ENCODE data around the gene SLC10A7.
A peak's percentile ranks its signal among the peaks of the same experiment; 100 is the strongest.

Gene SLC10A7, protein sequence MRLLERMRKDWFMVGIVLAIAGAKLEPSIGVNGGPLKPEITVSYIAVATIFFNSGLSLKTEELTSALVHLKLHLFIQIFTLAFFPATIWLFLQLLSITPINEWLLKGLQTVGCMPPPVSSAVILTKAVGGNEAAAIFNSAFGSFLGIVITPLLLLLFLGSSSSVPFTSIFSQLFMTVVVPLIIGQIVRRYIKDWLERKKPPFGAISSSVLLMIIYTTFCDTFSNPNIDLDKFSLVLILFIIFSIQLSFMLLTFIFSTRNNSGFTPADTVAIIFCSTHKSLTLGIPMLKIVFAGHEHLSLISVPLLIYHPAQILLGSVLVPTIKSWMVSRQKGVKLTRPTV

DNA sequence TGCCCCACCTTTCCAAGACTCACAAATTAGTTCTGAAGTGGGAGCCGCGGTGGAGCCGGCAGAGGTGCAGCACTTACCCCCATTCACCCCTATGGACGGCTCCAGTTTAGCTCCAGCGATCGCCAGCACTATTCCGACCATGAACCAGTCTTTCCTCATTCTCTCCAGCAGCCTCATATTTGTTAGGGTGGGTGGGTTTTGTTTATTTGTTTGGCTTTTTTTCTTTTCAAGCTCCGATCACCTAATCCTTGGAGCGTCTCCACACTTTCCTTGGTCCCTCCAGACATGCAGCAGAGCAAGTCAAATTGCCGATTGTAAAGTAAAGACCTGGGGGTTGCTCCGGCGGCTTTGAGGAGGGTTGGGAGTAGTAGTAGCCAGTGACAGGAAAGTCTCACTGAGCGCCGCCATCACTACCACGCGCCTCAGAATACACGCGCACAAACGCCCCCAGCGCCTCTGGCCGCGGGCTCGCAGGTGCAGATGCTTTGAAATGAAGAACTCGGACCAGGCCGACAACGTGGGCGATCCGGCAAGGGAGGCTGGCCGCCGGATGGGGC lies at the start of gene SLC10A7:
Gene SLC10A7, minus strand, starts transcription at position 400 of the 557 bp plus-strand sequence. Its CDS starts 223 bp downstream, at position 177.
- peak; percentile 47 to 63 for DNase-seq

DNA sequence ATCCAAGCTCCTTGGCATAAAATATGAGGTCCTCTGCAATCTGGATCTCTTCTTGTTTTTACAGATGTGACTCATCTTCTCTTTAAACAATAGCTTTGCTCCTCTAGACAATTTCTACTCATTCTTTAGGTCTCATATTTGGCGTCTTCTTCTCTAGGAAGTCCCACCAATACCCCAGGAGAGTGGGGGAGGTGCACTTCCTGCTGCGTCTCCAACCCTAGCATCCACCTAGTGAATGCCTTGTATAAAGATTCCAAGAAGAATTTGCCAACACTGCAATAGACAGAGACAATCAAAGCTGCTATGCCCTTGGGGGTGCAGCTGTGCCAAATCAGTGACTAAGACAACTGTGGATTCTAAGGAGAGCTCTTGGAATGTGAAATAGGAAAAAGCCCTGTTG lies 45.7 kb upstream of the SLC10A7 start:
- DNase-seq: no peak

DNA sequence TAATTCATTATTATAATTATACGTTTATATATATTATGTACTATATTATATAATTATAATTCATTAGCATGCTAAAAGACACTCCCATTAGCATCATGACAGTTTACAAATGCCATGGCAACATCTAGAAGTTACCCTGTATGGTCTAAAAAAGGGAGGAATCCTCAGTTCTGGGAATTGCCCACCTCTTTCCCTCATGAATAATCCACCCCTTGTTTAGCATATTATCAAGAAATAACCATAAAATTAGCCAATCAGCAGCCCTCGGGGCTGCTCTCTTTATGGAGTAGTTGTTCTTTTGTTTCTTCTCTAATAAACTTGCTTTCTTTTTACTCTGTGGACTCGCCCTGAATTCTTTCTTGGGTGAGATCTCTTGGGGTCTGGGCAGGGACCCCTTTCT lies 42.8 kb upstream of the SLC10A7 start:
- DNase-seq: no peak

DNA sequence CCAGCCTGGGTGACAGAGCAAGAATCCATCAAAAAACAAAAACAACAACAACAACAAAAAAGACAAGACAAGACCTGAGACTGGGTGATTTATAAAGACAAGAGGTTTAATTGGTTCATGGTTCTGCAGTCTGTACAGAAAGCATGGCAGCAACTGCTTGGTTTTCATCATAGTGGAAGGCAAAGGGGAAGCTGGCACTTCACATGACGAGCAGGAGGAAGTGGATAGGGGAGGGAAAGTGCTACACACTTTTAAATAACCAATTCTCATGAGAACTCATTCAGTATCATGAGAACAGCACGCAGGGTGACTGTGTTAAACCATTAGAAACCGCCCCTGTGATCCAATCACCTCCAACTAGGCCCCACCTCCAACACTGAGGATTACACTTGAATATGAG lies 28.4 kb upstream of the SLC10A7 start:
- peak; percentile 22 to 32 for DNase-seq

DNA sequence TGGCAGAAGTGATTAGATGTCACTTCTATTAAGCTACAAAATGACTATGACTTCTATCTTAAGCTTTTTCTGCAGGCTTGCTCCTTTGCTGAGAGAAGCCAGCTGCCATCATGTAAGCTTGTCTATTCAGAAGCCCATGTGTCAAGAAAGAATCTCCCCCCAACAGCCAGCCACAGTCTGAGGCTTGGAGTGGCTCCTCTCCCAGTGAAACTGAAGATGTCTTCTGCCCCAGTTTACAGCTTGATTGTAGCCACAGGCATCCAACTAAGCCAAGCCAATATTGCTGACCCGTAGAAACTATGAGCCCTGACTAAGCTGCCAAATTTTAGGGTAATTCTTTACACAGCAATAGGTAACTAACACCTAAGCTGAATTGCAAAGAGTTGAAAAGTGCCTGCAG lies 26.7 kb upstream of the SLC10A7 start:
- DNase-seq: no peak

DNA sequence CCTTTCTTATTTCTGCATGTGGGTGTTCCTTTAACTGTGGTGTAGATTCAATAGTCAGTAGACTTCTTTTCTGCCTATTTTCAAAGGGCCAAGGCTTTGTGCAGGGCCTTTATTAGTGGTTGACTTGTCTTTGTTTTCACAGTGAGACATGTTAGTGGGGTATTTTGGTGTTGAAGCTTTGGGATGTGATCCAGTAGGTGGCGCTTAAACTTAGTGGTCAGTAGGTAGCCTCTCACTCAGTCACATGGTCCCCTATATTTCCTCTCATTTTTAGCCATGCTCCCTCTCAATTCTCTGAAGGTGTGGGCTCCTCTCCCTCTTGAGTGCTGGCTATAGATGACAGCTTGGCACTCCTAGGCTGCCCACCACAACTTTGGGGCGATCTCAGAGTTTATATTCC lies 23.4 kb upstream of the SLC10A7 start:
- DNase-seq: no peak

DNA sequence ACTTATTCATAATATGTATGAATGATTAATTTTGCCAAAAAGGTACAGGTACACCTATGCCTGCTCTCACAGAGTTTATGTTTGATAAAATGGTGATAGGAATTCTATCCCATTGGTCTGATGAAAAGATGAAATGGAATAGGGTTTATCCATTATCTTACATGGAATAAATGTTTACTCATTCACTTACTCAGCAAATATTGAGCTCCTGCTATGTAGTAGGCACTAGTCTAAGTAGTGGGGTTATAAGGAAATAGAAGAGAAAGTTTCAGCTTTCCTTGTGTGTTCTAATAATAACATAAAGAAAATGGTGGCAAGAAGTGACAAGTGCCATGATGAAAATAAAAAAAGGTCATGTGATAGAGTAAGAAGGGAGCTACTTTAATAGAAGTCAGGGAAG lies 12.4 kb upstream of the SLC10A7 start:
- DNase-seq: no peak

DNA sequence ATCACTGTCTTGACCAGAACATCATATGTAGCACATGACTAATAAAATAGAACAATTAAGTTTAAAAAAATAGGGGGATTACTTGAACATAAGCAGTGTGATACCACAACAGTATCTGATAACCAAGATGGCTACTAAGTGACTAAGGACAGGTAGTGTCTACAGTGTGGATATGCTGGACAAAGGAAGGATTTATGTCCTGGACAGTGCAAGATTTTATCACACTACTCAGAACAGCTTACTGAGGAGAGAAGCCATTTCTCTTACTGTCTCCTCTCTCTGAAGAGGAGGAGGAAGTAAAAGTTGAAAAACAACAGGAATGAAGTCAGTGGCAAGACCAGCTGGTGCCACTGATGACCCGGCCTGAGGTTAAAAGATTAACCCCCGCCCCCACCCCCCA lies 4.0 kb upstream of the SLC10A7 start:
- no peak for DNase-seq

DNA sequence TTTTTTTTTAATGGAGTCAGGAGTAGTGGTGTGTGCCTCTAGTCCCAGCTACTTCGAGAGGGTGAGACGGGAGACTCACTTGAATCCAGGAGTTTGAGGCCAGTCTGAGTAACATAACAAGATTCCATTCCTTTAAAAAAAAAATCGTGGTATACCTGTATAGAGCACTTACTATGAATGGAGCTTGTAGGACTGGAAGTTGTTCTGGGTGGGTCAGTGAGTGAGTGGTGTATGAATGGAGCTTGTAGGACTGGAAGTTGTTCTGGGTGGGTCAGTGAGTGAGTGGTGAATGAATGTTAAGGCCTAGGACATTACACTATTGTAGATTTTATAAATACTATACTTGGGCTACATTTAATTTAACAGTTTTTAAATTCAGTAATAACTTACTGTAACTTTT lies 2.9 kb upstream of the SLC10A7 start:
- no peak for DNase-seq

DNA sequence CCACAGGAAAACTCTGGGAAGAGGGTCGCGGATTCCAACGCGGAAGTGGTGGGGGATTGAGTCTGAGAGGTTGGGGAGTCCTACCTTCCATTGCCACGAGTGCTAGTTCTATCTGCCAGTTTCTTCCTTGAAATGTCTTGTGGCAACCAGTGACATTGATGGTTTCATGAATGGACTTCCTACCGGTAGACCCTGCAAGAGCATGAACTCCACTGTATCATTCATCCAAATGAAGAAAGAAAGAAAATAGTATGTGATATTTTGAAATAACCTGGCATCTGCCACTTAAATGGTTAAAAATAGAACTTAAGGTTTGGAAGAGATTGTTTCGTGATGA lies 1.1 kb upstream of the SLC10A7 start:
- DNase-seq: peak in 1 of 2 donors; percentile 11

DNA sequence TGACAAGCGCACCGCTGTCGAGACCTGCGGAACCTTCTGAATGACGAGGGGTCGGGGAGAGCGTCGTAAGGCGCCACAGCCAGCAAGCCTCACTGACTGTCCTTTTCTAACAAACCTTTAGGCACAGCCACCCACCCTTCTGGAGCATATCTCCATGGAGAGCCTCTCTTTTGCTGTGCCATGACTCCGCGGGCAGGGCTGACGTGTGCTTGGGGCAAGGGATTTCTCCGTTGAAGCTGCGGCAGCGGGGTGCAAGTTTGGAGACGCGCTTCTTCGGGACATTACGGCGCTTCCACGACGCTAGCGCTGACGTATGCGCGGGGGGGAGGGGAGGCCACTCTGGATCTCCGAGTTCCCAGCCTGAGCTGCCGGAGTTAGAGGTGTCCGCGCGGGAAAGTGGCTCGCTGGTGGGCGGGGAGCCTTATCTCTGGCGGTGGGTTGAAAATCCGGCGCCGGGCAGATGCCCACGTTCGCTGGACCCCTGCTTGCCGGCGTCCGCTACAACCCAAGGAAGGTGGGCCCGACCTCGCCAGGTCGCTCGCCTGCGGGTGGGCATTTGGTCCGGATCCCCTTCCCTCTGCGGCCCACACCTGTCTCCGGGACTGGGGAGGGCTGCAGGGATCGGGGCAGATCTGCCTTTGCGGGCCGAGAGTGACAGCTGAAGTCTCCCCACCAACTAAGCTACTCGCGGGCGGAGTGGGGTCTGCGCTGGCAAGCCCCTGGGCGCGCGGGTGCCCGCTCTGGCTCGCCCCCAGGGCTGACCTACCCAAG lies 543 bp upstream of the SLC10A7 start:
- peak; percentile 83 to 90 for DNase-seq

DNA sequence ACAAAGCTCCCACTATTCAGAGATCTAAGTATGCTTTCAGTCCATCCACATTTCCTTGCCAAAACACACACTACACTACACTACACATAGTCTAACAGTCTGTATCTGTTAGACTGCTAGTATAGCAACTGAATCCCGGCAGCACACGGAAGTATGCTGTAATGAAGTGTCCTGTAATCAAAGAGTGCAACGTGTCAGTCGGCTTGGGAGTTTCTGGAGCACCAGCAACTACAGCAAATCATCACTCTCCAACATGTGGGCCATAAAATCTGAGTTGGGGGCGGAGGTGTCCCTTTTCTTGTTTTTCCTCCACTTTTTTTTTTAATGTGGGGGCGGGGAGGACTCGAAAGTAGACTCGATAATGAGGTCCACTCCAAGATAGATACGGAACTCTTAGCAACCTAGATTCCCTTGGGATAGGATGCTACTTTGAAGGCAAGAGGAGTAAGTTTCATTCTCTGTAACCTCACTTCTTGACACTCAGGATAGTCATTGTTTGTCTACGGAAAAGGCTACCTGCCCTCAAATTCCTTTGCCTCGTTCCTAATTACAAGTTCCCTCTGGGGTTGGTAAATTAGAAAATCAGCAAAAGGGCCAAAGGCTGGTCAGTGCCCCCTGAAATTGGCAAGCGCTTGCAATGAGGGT lies 722 bp downstream of the SLC10A7 start:
- DNase-seq: peak; percentile 30 to 41

DNA sequence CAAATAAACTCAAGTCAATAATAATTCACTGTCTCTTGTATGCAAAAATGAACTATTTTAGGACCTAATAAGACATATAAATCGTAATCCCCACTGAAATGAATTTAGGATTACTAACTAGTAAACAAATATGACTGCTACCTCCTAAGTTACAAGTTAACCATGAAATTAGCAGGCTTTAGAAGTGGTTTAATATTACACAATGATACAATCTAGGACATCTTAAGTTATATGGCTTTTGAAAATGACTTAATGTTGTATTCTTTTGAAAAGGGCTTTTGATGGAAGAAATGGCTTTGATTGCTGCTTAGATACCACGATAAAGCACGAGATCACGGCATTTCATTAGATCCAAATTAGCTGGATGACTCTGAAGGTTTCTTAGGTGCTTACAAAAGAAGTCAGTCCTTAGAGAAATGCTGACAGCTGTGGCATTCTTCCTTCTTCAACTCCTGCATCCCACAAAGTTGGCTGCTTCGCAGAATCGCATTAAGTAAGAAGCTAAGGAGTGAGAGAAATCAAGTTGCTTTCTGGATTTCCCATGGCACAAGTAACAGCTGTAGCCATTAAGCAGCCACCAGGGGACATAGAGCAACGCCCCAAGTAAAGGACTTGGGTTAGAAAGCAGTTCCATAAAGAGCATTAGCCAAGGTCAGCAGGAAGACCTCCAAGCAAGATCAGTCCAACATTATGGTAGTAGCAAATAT lies 6.9 kb downstream of the SLC10A7 start:
- no peak for DNase-seq

DNA sequence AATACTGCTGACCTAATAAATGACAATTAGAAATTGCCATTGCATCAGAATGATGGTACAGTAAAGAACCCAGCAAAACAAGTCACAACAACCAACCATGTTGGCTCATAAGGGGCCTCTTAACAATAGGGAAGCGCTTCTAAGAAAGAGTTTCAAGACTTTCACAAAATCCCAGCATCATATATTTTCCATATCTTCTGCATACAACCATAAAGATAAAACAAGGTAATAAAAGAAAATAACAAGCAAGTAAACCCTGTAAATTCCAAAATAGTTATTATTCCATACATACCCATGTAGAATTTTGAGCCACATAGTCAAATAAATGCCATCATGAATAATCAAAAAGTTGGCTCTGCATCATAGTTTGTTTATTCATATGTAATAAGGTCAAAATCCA lies 8.2 kb downstream of the SLC10A7 start:
- DNase-seq: no peak

DNA sequence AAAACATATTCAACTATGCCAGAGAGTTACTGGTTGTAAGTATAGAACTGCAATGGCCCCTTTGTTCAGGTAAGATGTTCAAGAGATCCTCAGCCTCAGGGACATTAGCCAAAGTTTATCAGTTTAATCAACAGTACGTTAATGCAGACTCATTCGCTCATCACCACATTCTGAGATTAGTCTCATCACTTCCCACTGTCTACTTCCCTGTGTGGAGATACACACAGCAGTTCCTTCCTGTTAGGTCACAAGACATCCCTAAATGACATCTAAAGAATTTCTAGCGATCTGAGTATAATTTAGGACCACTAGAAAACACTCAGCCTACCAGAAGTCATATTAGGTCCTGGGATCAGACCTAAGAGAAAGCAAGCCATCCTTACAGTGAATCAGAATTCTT lies 10.4 kb downstream of the SLC10A7 start:
- DNase-seq: peak; percentile 38 to 41

DNA sequence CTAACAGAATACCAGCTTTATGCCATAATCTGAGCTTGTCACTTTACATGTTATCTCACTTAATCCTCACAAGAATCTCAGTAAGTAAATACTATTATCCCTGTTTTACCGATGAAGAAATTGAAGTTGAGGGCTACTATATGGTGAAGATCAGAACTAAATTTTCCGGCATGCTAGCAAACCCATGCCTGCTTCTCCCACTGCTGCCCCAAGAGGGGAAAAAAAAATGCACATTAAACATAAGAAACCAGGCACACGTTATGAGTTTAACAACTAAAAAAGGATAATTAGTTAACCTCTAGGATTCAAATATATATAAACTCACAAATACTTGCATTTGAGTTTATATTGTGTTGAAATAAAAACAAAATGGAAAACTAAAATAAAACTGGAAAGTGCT lies 10.8 kb downstream of the SLC10A7 start:
- no peak for DNase-seq

DNA sequence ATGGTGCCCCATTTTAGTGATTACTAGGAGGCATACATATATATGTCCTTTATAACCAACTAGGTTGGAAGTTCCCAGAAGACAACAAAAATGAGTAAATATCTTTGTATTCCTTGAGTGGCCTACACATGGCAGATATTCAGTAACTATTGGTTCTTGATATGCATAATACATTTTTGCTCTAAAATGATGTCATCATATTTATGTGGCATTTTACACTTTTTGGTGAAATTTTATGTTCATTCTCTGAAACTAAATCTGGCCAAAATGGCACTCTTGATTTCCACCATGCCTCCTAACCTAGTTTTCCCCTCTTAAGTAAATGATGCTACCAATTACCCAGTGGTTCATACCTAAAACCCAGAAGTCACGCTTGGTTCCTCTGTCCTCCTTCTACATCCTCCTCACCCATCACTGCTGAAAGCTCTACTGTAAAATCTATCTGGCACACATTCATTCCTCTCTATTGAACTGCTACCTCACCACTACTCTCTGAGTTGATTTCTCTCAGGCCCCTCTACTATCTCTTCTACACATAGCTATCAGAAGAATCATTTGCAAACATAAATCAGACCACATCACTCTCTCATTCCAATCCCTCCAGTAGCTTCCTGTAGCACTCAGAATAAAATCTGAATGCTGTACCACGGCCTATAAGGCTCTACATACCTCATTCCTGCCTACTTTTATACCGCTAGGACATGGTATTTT lies 13.4 kb downstream of the SLC10A7 start:
- no peak for DNase-seq

DNA sequence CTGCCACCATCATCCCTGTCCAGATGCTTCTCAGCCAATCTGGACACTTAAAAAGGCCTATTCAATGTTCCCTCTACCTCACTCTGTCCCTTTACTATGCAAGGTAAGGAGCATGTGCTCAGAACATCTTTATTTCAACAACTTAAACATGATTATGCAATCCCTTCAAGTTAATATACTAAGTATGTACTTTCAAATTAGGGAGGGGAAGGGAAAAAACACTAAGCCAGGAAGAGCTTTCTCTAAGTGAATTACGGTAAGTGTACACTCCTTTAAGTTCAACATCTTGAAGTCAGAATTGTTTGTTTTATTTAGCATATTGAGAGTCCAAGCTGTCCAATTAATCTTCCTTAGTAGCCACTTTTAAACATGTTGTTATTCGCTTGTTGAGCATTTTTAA lies 14.1 kb downstream of the SLC10A7 start:
- no peak for DNase-seq

DNA sequence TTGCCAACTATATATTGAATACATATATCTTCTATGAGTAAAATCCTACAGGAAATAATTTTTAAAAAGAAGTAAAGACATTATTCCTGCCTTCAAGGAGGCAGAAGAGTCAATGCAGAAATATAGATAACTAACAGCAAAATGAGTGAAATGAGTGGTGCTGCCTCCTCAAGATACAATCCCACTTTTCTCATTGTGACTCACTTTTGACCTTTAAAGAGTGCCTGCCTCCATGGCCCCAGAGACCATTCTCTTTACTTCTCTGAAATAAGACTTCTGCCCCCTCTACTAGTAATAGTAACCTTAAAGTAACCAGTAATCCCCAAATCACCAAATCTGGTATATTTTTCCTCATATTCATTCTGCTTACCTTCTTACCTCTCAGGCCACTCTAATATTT lies 15.5 kb downstream of the SLC10A7 start:
- DNase-seq: no peak

DNA sequence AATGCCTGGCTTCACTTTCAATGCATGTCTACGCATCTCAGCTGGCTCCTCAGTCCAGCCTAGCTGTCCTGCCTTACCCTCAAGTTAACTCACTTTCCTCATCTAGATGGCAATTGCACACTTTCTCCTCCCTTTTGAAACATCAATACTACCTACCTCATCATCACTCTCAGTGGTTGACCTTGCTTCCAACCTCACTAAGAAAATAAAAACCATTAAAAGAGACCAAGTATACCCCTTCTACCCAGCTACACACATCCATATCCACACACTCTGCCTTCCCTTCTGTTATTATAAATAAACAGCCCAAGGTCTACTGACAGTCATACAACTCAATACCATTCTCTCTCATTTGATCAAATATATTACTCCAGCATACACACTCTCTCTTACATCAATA lies 21.5 kb downstream of the SLC10A7 start:
- no peak for DNase-seq

DNA sequence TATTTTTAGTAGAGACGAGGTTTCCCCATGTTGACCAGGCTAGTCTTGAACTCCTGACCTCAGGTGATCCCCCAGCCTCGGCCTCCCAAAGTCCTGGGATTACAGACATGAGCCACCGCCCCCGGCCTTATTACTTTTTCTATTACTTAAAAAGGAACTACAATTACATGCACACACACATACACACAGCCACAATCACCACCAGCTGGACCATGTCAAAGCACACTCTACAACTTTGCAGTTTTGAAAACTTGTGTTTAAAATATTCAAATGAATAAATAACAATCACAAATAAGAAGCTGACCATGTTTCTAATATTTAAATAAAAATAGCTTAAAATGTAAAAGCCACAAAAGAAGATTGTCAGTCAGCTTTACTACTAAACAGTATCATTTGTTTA lies 23.4 kb downstream of the SLC10A7 start:
- DNase-seq: no peak

DNA sequence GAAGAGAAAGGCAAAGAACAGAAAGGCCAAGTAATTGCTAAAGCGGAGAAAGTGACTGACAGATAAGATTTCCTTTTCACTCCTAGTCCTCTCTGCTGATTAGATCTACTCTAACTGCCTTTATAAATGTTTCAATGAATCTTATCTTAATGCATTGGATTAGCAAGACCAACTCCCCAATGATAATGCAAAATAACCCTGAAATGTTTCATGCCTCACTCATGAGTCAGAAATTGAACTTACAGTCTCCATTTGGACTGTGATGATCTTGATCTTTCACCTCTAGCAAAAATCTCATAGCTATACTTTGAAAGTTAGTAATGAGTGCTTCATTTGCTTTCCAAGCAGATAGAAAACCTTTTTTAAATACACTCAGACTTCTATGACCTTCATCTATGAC lies 26.5 kb downstream of the SLC10A7 start:
- DNase-seq: no peak

All from inflammatory macrophage treated with lipopolysaccharide for 1 hour (primary cell).